HUES64 (cell line): Measurements from ENCODE around the gene SPA17.

Experiments
- H3K27ac ChIP-seq: 2 replicates; pipeline ENCODE4 v1.7.0; 2013; ENCODE audit warnings: low read depth, low read length, inconsistent platforms
- H3K27me3 ChIP-seq: 2 replicates; pipeline ENCODE4 v1.6.1; 2013; ENCODE audit warnings: mild to moderate bottlenecking, low read length; ENCODE audit not compliant: insufficient read depth
- H3K36me3 ChIP-seq: 2 replicates; pipeline ENCODE4 v1.6.1; 2013; ENCODE audit warnings: mild to moderate bottlenecking, low read length; ENCODE audit not compliant: insufficient read depth
- H3K4me1 ChIP-seq: 2 replicates; pipeline ENCODE4 v1.6.1; 2013; ENCODE audit warnings: mild to moderate bottlenecking, low read length, moderate library complexity; ENCODE audit not compliant: insufficient read depth
- H3K4me3 ChIP-seq: 2 replicates; pipeline ENCODE4 v1.5.1; 2013; ENCODE audit warnings: mild to moderate bottlenecking, low read length, moderate library complexity
- H3K9ac ChIP-seq: 2 replicates; pipeline ENCODE4 v1.6.1; 2013; ENCODE audit warnings: mild to moderate bottlenecking, low read depth, low read length
- H3K9me3 ChIP-seq: 2 replicates; pipeline ENCODE4 v1.6.1; 2013; ENCODE audit warnings: low read depth, low read length; ENCODE audit not compliant: insufficient read depth
- WGBS: fragments of 150-250, 120-280 bp; methylation state at CpG from one replicate; pipeline ENCODE4 v1.1.7; 2013; ENCODE audit warnings: missing lambda C conversion rate; 5-methylcytosine and 5-hydroxymethylcytosine counted together

SPA17 gene

DNA sequence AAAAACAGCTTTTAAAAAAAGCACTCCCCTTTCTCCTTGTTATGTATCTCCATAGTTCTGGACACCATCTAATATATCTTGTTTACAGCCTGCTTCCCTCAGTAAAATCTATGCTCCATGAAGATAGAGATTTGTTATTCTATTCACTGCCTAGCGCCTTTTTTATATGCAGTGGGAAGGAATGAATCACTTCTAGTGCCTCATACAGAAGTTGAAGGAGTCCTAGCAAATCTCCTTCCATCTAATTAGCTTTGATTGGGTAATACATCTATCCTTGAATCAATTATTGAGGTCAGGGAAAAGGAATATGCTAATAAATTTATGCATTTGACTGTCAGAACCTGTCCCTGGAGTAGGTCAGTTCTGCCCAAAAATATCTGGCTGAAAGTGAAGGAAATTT is 25.8 kb downstream of the SPA17 start:
- WGBS, result no CpG with 5 or more reads among the region's 1 CpG
- no peak overlapping the region for H3K4me3 ChIP-seq
- H3K9me3 ChIP-seq, result no peaks in the 10 kb centered on the region
- no peak overlapping the region for H3K27ac ChIP-seq
- H3K9ac ChIP-seq, result no peak overlapping the region
- no peaks in the 10 kb centered on the region for H3K27me3 ChIP-seq
- no peaks in the 10 kb centered on the region for H3K36me3 ChIP-seq
- H3K4me1 ChIP-seq, result no peaks in the 10 kb centered on the region

DNA sequence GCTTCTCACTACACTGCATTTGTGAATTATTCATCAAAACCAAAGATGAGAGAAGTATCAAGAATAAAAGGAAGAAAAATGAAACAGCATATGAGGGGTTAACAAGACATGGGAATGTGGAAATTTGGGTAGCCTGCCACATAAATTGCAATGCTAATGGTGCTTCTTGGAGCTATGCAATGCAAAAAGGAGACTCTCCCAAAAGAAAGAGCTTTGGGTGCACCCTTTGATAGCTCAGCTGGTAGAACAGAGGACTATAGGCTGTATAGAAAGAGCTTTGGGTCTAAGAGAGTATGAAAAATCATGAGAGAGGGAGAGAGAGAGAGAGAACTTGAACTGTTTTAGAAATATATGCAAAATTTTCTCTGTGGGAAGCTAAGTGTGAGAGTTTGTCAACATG is 26.3 kb downstream of the SPA17 start:
- Histone ChIP-seq H3K4me1 (no peaks in the 10 kb centered on the region), H3K27me3 (no peaks in the 10 kb centered on the region), H3K27ac (no peak overlapping the region), H3K4me3 (no peak overlapping the region), H3K9ac (no peak overlapping the region), H3K36me3 (no peaks in the 10 kb centered on the region), H3K9me3 (no peaks in the 10 kb centered on the region)

DNA sequence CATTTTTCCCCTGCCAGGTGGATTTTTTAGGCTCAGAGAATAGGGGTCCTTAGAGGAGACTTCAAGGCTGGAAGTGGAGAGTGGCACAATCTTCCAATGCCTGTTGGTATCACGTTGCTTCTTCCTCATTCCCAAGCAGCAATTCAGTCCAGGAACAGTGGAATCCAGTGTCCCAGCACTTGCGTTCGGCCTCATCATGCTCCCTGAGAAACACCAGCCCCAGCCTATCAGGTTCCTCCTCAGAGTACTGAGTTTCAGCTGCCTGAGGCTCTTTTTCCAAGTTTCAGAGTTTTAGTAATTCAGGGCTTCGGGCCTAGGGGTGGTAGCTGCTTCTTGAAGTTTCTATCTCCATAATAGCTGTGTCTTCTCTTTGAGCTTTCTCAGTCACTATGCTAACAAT is 34.1 kb downstream of the SPA17 start:
- no peaks in the 10 kb centered on the region for H3K36me3 ChIP-seq
- no peak overlapping the region for H3K9ac ChIP-seq
- 92% methylated on average over 4 of the region's 4 CpGs for WGBS
- H3K27me3 ChIP-seq, result no peaks in the 10 kb centered on the region; the same call in 1 of the 2 replicates
- H3K4me3 ChIP-seq, result no peak overlapping the region
- H3K4me1 ChIP-seq, result no peaks in the 10 kb centered on the region
- H3K27ac ChIP-seq, result no peak overlapping the region
- no peaks in the 10 kb centered on the region for H3K9me3 ChIP-seq

DNA sequence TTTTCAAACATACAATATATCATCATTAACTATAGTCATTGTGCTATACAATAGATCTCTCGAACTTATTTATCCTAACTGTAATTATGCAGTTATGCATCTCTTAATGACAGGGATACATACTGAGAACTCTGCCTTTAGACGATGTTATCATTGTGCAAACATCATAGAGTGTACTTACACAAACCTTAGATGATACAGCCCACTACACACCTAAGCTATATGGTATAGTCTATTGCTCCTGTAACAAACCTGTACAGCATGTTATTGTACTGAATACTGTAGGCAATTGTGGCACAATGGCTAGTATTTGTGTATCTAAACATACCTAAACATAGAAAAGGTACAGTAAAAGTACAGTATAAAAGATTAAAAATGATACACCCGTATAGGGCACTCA is 38.7 kb downstream of the SPA17 start:
- no peaks in the 10 kb centered on the region for H3K4me1 ChIP-seq
- H3K27ac ChIP-seq, result no peak overlapping the region
- no peak overlapping the region for H3K4me3 ChIP-seq
- 94% methylated on average over 3 of the region's 3 CpGs for WGBS
- H3K9me3 ChIP-seq, result no peaks in the 10 kb centered on the region
- no peak overlapping the region for H3K9ac ChIP-seq
- no peaks in the 10 kb centered on the region for H3K36me3 ChIP-seq
- H3K27me3 ChIP-seq, result peaks cover 38% of the 10 kb centered on the region

DNA sequence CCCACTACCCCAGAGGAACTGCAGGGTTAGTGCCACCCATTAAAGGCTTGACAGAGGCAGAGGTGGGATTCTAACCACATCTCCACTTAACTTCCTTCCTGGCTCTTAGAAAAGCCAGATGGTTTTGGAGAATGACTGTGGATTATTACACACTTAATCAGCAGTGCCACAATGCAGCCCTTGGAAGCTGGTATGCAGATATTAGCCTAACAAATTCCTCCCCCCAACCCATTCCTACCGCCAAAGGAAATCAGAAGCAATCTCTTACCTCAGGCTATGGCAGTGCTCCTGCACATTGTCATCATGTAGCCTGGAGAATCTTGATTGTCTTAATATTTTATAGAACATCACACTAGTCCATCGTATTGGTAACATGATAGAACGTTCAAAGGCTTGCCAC is 42.9 kb downstream of the SPA17 start:
- no peaks in the 10 kb centered on the region for H3K9me3 ChIP-seq
- H3K27ac ChIP-seq, result no peak overlapping the region
- H3K4me3 ChIP-seq, result no peak overlapping the region
- no peaks in the 10 kb centered on the region for H3K36me3 ChIP-seq
- H3K4me1 ChIP-seq, result peaks cover 9% of the 10 kb centered on the region; the same call in 1 of the 2 replicates
- 24% methylated on average over 1 of the region's 3 CpGs for WGBS
- peaks cover 80% of the 10 kb centered on the region for H3K27me3 ChIP-seq
- no peak overlapping the region for H3K9ac ChIP-seq

DNA sequence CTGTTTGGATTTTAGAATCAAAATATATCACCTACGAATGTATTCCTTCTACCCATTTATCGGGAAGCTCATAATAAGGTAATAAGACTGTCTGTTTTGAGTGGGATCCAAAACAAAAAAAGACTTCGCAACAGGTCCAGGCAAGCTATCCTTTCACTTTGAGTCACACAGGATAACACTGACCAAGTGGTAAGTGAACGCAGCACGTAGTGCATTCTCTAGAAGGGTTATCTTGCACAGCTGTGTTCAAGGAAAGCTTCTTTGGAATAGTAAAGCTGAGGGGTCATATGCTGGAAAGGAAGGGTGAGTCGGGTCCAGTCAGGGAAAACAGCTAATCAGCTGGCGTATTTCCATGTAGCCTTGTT is 43.7 kb downstream of the SPA17 start:
- peaks cover 88% of the 10 kb centered on the region for H3K27me3 ChIP-seq
- H3K4me3 ChIP-seq, result peak overlapping the region; percentile 54
- H3K27ac ChIP-seq, result no peak overlapping the region
- no peak overlapping the region for H3K9ac ChIP-seq
- H3K9me3 ChIP-seq, result no peaks in the 10 kb centered on the region
- no peaks in the 10 kb centered on the region for H3K36me3 ChIP-seq
- WGBS, result 61% methylated on average over 6 of the region's 7 CpGs
- peaks cover 9% of the 10 kb centered on the region; the same call in 1 of the 2 replicates for H3K4me1 ChIP-seq

DNA sequence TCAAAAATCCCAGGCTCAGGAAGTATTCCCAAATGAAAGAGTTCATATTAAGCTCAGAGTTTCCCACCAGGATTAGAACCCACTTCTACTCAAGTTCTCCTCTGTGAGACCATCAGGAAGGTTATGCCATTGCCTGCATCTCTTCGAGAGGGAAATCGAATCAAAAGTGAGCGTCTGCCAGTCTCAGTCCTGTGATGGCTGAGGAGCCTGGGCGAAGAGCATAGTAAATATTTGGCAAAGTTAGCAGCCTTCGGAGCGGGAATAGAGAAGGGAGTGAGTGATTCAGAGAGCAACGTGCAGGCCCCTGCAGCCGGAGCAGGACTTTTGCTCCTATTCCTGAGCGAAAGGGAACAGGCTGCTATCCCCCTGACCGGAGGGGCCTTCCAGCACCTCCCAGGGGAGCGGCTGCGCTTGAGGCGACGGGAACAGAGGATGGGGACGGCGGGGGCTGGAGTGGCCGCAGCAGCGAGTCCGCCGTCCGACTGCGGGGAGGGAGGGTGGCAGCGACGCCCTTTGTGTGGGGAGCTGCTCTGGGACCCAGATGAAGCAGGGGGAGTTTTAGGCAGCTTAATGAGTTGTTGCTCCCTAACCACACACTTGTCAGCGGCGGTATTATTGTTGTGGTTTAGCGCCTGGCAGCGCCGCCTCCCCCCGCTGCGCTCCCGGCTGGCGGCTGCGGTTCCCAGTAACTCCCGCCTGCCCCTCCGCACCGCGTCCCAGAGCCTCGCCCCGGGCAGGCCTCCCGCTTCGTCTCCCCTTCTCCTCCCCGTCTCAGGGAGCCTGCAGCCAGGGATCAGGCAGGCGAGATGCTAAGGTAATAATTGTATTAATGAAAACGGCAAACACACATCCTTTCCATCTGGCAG is 44.3 kb downstream of the SPA17 start:
- Histone ChIP-seq H3K27me3 (peaks cover 94% of the 10 kb centered on the region), H3K9ac (no peak overlapping the region), H3K4me3 (peak overlapping the region; percentile 54), H3K9me3 (no peaks in the 10 kb centered on the region), H3K4me1 (peaks cover 9% of the 10 kb centered on the region; the same call in 1 of the 2 replicates), H3K36me3 (no peaks in the 10 kb centered on the region), H3K27ac (no peak overlapping the region)
- WGBS, result 2% methylated on average over 42 of the region's 45 CpGs

DNA sequence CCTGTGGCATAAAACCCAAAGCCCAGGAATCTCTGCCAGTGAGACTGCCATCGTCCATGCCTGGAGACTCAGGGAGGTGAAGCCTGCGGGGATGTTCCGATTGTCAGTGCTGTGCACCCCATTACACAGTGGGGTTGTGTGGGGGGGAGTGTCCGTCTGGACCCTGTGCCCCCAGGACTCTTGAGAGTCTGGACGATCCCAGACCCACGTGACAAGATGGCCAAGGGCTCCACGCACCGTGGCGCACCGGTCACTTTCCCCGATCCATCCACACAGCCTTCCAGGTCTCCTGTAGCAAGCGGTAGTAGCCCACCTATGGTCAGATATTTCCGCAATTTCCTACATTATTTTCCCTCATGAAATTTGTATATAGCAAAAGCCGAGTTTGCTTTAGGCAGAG is 45.1 kb downstream of the SPA17 start:
- WGBS, result 31% methylated on average over 14 of the region's 14 CpGs
- Histone ChIP-seq H3K9me3 (no peaks in the 10 kb centered on the region), H3K9ac (no peak overlapping the region), H3K4me1 (peaks cover 9% of the 10 kb centered on the region; the same call in 1 of the 2 replicates), H3K4me3 (peak overlapping the region; percentile 54; the same call in 1 of the 2 replicates), H3K27ac (no peak overlapping the region), H3K27me3 (peaks cover 100% of the 10 kb centered on the region), H3K36me3 (no peaks in the 10 kb centered on the region)

DNA sequence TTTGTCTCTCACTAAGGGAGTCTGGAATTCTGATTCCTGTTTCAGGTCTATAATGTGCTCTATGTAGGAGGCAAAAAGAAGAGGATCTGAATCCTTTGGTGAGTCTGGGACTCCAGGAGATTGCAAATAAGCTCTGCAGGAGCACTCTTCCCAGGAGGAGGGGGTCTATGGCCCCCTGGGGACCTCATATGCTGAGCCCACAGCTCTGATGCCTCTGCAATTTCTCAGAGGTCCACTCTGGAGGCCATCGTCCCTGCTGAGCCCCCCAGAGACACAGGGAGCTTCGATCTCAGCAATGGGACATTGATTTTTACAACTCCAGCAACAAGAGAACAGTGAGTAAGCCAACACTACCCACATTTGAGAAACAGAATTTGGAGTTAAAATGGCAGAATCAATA is 45.8 kb downstream of the SPA17 start:
- no peak overlapping the region for H3K27ac ChIP-seq
- no peaks in the 10 kb centered on the region for H3K9me3 ChIP-seq
- peaks cover 9% of the 10 kb centered on the region; the same call in 1 of the 2 replicates for H3K4me1 ChIP-seq
- peaks cover 100% of the 10 kb centered on the region for H3K27me3 ChIP-seq
- H3K4me3 ChIP-seq, result no peak overlapping the region
- H3K9ac ChIP-seq, result no peak overlapping the region
- H3K36me3 ChIP-seq, result no peaks in the 10 kb centered on the region
- WGBS, result 42% methylated on average over 2 of the region's 2 CpGs

DNA sequence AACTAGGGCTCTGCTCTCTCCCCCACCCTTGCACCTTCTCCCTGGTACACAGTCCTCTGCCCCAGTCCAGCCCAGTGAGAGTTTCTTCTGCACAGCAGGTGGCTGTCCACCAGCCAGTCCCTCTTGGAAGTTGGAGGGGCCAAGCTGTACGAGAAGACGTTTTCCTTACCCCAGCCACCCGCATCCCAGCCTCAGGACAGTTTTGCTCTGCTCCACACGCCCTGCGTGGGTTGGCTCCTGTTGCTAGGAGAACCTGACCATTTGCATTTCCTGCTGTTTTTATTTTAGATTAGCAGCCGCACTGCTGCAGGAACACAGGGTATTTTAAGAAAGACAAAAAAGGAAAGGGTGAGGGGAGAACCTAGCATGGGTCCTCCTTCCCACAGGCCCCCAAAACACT is 48.5 kb downstream of the SPA17 start:
- H3K4me3 ChIP-seq, result no peak overlapping the region
- no peak overlapping the region for H3K27ac ChIP-seq
- peaks cover 86% of the 10 kb centered on the region for H3K27me3 ChIP-seq
- H3K36me3 ChIP-seq, result no peaks in the 10 kb centered on the region
- 59% methylated on average over 6 of the region's 6 CpGs for WGBS
- peaks cover 26% of the 10 kb centered on the region for H3K4me1 ChIP-seq
- H3K9ac ChIP-seq, result no peak overlapping the region
- H3K9me3 ChIP-seq, result no peaks in the 10 kb centered on the region

DNA sequence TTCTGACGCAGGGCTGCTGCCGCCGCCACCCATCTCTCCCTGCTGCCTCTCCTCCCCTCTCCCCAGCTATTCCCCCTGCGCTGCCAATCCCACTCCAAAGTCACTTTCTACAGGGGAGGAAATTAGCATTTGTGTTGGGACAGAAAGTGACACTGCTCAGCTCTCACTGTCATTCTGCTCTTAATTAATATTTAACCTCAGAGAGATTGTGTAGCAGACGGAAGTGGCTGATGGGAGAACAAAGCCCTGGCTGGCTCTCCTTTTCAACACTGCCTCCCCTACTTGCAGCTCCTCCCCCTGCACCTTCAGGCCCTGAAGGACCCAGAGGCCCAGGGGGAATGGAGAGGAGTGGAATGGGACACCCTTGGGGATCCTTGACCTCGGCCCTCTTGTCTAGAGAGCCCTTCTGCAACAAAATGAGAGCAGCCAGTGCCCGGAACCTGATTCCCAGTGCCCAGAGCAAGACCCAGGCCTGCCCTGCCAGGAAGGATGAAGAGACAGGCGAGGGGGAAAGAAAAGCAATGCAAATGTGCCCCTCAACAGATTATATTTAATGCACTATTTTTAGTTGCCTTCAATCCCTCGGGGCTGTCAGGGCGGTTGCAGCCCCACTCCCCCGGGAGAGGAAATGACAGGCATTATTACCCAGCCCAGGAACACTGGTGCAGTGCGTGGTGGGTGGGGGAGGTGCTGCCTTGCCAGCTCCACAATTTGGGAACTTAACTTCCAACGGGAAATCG is 51.4 kb downstream of the SPA17 start:
- 42% methylated on average over 12 of the region's 14 CpGs for WGBS
- H3K9ac ChIP-seq, result no peak overlapping the region
- H3K9me3 ChIP-seq, result no peaks in the 10 kb centered on the region
- H3K4me1 ChIP-seq, result peaks cover 24% of the 10 kb centered on the region
- H3K27me3 ChIP-seq, result peaks cover 56% of the 10 kb centered on the region
- H3K36me3 ChIP-seq, result no peaks in the 10 kb centered on the region
- no peak overlapping the region for H3K27ac ChIP-seq
- no peak overlapping the region for H3K4me3 ChIP-seq
